Measurements from ENCODE around the gene MYH7. TPM values are rescaled to one million over a fixed set of nuclear protein-coding genes. Genes with fewer than 3 reads are reported as not detected.

The MYH7 gene
- total RNA-seq, 1 donor from 2014 or later, result not detected

DNA sequence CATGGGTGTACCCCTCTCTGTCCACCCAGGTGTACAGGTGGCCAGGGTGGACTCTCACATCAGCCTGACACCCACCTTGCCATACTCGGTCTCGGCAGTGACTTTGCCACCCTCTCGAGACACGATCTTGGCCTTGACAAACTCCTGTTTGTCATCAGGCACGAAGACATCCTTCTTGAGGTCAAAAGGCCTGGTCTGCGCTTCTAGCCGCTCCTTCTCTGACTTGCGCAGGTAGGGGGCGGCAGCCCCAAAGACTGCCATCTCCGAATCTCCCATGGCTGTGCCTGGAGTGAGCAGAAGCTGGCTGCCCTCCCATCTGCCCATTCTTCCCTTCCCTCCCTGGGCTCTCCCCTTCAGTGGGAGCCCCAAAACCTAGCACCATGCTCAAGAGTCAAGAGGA, 2.0 kb downstream of the MYH7 start:
- Mint-ChIP-seq H3K4me1 (ENCODE audit: low read depth, unreplicated experiment) (peaks cover 24% of the 10 kb centered on the region), H3K9me3 (ENCODE audit: unreplicated experiment) (peaks cover 5% of the 10 kb centered on the region), H3K27ac (ENCODE audit: unreplicated experiment) (no peak overlapping the region), H3K27me3 (ENCODE audit: low read depth, unreplicated experiment) (peaks cover 33% of the 10 kb centered on the region), H3K4me3 (ENCODE audit: unreplicated experiment) (no peak overlapping the region), H3K36me3 (ENCODE audit: low read depth, unreplicated experiment) (no peaks in the 10 kb centered on the region)
- TF ChIP-seq, protein P1, sequence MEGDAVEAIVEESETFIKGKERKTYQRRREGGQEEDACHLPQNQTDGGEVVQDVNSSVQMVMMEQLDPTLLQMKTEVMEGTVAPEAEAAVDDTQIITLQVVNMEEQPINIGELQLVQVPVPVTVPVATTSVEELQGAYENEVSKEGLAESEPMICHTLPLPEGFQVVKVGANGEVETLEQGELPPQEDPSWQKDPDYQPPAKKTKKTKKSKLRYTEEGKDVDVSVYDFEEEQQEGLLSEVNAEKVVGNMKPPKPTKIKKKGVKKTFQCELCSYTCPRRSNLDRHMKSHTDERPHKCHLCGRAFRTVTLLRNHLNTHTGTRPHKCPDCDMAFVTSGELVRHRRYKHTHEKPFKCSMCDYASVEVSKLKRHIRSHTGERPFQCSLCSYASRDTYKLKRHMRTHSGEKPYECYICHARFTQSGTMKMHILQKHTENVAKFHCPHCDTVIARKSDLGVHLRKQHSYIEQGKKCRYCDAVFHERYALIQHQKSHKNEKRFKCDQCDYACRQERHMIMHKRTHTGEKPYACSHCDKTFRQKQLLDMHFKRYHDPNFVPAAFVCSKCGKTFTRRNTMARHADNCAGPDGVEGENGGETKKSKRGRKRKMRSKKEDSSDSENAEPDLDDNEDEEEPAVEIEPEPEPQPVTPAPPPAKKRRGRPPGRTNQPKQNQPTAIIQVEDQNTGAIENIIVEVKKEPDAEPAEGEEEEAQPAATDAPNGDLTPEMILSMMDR (IDR thresholded peaks at IDR 0.05; ENCODE audit: insufficient read depth, low read depth, low read length), result no peak
- TF ChIP-seq EZH2 (IDR thresholded peaks at IDR 0.05; ENCODE audit: insufficient read depth, low read length), result no peak
- H3K27me3 ChIP-seq (ENCODE audit: insufficient read depth, low read length), result peaks cover 4% of the 10 kb centered on the region
- no peak overlapping the region for H3K9ac ChIP-seq (ENCODE audit: low read length)
- no peaks in the 10 kb centered on the region for H3K36me3 ChIP-seq (ENCODE audit: insufficient read depth, low read length)
- no peak overlapping the region for H3K4me3 ChIP-seq (ENCODE audit: insufficient read depth, low read depth, low read length)
- no peak overlapping the region for H3K27ac ChIP-seq (ENCODE audit: low read depth, low read length)
- no peak for DNase-seq (ENCODE audit: low read depth)
- no peak for FAIRE-seq
- no peak overlapping the region for H2AFZ ChIP-seq (ENCODE audit: low read depth, low read length)
- H3K9me3 ChIP-seq (ENCODE audit: insufficient read depth, low read depth, low read length), result no peaks in the 10 kb centered on the region
- no peaks in the 10 kb centered on the region for H3K79me2 ChIP-seq (ENCODE audit: insufficient read depth, low read length)
- H3K4me1 ChIP-seq (ENCODE audit: insufficient read depth, low read length), result no peaks in the 10 kb centered on the region
- H3K4me2 ChIP-seq (ENCODE audit: low read length), result no peak overlapping the region
- no peaks in the 10 kb centered on the region for H4K20me1 ChIP-seq (ENCODE audit: insufficient read depth, low read length)

DNA sequence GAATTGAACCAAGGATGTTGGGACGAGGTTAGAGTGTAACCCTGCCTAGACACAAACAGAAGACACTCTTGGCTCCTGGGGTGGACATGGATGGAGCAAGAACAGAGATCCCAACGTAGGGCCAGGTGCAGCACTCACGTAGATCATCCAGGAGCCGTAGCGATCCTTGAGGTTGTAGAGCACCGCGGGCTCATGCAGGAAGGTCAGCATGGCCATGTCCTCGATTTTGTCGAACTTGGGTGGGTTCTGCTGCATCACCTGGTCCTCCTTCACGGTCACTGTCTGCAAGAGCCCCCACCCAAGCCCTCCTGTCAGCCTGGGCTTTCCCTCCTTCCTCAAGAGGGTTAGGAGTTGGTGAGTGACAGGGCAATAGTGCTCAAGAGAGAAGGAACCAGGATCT, 2.5 kb downstream of the MYH7 start:
- Histone ChIP-seq H3K36me3 (ENCODE audit: insufficient read depth, low read length) (no peaks in the 10 kb centered on the region), H3K4me1 (ENCODE audit: insufficient read depth, low read length) (no peaks in the 10 kb centered on the region), H3K27ac (ENCODE audit: low read depth, low read length) (no peak overlapping the region), H4K20me1 (ENCODE audit: insufficient read depth, low read length) (no peaks in the 10 kb centered on the region), H3K4me3 (ENCODE audit: insufficient read depth, low read depth, low read length) (no peak overlapping the region), H3K79me2 (ENCODE audit: insufficient read depth, low read length) (no peaks in the 10 kb centered on the region), H3K27me3 (ENCODE audit: insufficient read depth, low read length) (peaks cover 4% of the 10 kb centered on the region), H2AFZ (ENCODE audit: low read depth, low read length) (no peak overlapping the region), H3K4me2 (ENCODE audit: low read length) (no peak overlapping the region), H3K9me3 (ENCODE audit: insufficient read depth, low read depth, low read length) (no peaks in the 10 kb centered on the region), H3K9ac (ENCODE audit: low read length) (no peak overlapping the region)
- Mint-ChIP-seq H3K4me3 (ENCODE audit: unreplicated experiment) (no peak overlapping the region), H3K36me3 (ENCODE audit: low read depth, unreplicated experiment) (no peaks in the 10 kb centered on the region), H3K27ac (ENCODE audit: unreplicated experiment) (no peak overlapping the region), H3K9me3 (ENCODE audit: unreplicated experiment) (peaks cover 5% of the 10 kb centered on the region), H3K27me3 (ENCODE audit: low read depth, unreplicated experiment) (peaks cover 30% of the 10 kb centered on the region), H3K4me1 (ENCODE audit: low read depth, unreplicated experiment) (peaks cover 24% of the 10 kb centered on the region)
- DNase-seq (ENCODE audit: low read depth), result no peak
- TF ChIP-seq, protein P1 (IDR thresholded peaks at IDR 0.05; ENCODE audit: insufficient read depth, low read depth, low read length), result no peak
- TF ChIP-seq EZH2 (IDR thresholded peaks at IDR 0.05; ENCODE audit: insufficient read depth, low read length), result no peak
- FAIRE-seq, result no peak

DNA sequence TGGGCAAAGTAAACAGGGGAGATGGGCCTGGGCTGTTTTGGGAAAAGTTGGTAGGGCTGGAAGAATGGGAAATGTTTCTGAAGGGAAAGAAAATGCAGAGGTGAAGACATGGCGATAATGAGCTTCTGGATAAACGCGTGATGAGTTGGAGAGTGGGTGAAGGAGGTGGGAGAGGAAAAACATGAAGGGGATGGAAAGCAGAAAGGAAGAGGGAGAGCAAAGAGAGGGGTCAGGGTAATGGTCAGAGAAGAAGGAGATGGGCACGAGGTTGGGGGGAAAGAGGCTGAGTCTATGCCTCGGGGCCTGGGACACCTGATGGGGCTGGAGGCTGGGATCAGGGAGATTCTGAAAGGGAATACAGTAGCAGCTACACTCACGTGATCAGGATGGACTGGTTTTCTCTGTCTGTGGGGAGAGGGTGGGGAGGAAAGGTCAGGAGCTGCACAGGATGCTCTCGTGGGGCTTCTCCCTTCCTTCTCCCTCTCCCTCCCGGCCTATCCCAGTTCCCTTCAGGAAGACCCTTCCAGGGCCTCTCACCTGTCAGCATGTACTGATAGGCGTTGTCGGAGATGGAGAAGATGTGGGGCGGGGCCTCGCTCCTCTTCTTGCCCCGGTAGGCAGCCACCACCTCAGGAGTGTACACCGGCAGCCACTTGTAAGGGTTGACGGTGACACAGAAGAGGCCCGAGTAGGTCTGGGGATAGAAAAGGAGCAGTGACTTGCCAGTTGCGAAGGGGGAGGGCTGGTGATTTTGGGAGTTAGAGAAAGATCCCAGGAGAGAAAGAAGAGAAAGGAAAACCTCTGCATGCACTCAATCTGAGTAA, 3.1 kb downstream of the MYH7 start:
- Histone ChIP-seq H4K20me1 (ENCODE audit: insufficient read depth, low read length) (no peaks in the 10 kb centered on the region), H3K4me3 (ENCODE audit: insufficient read depth, low read depth, low read length) (no peak overlapping the region), H3K27me3 (ENCODE audit: insufficient read depth, low read length) (peaks cover 4% of the 10 kb centered on the region), H3K36me3 (ENCODE audit: insufficient read depth, low read length) (no peaks in the 10 kb centered on the region), H3K4me2 (ENCODE audit: low read length) (no peak overlapping the region), H3K79me2 (ENCODE audit: insufficient read depth, low read length) (no peaks in the 10 kb centered on the region), H3K9ac (ENCODE audit: low read length) (no peak overlapping the region), H3K27ac (ENCODE audit: low read depth, low read length) (no peak overlapping the region), H3K9me3 (ENCODE audit: insufficient read depth, low read depth, low read length) (no peaks in the 10 kb centered on the region), H3K4me1 (ENCODE audit: insufficient read depth, low read length) (no peaks in the 10 kb centered on the region), H2AFZ (ENCODE audit: low read depth, low read length) (no peak overlapping the region)
- H3K27me3 Mint-ChIP-seq (ENCODE audit: low read depth, unreplicated experiment), result peaks cover 30% of the 10 kb centered on the region
- no peaks in the 10 kb centered on the region for H3K36me3 Mint-ChIP-seq (ENCODE audit: low read depth, unreplicated experiment)
- H3K4me1 Mint-ChIP-seq (ENCODE audit: low read depth, unreplicated experiment), result peaks cover 24% of the 10 kb centered on the region
- no peak overlapping the region for H3K4me3 Mint-ChIP-seq (ENCODE audit: unreplicated experiment)
- FAIRE-seq (no peak), DNase-seq (ENCODE audit: low read depth) (no peak)
- peaks cover 7% of the 10 kb centered on the region for H3K9me3 Mint-ChIP-seq (ENCODE audit: unreplicated experiment)
- no peak overlapping the region for H3K27ac Mint-ChIP-seq (ENCODE audit: unreplicated experiment)
- no peak for TF ChIP-seq EZH2 (IDR thresholded peaks at IDR 0.05; ENCODE audit: insufficient read depth, low read length)
- TF ChIP-seq, protein P1 (IDR thresholded peaks at IDR 0.05; ENCODE audit: insufficient read depth, low read depth, low read length), result no peak

Measured in astrocyte (in vitro differentiated cells and primary cell).